ENCODE data around the gene MRPS34.

MRPS34 gene

DNA sequence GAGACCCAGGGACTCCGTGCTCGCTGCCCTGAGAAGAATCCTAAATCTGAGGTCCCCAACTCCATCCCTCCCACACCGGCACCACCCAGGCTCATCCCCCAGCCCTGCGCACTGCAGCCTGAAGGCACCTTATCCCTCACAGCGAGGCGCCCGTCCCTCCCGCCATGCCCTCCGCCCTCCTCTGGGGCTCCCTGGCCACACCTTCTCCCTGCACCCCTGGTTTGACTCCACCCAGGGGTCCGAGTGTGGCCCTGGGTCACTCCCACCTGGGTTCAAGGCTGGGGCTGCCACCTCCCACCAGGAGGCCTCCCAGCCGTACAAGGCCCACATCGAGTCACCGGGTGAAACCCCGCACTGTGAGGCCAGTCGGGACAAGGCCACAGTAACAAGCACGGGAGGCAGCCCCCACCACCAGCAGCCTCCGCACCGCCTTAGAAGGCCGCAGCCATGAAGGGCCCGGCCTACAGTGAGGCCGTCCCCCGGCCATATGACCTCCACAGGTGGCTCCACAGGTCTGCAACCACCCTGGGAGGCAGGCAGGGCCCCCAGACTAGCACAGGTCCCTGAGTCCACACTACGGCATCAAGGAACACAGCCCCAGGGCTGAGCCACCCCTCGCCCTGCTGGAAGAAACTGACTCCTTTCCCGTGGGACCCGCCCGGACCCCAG, 45.4 kb upstream of the MRPS34 start:
- TF ChIP-seq, protein P1, sequence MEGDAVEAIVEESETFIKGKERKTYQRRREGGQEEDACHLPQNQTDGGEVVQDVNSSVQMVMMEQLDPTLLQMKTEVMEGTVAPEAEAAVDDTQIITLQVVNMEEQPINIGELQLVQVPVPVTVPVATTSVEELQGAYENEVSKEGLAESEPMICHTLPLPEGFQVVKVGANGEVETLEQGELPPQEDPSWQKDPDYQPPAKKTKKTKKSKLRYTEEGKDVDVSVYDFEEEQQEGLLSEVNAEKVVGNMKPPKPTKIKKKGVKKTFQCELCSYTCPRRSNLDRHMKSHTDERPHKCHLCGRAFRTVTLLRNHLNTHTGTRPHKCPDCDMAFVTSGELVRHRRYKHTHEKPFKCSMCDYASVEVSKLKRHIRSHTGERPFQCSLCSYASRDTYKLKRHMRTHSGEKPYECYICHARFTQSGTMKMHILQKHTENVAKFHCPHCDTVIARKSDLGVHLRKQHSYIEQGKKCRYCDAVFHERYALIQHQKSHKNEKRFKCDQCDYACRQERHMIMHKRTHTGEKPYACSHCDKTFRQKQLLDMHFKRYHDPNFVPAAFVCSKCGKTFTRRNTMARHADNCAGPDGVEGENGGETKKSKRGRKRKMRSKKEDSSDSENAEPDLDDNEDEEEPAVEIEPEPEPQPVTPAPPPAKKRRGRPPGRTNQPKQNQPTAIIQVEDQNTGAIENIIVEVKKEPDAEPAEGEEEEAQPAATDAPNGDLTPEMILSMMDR (conservative IDR thresholded peaks at IDR 0.05), result no peak
- H3K27ac ChIP-seq, result no peak overlapping the region

DNA sequence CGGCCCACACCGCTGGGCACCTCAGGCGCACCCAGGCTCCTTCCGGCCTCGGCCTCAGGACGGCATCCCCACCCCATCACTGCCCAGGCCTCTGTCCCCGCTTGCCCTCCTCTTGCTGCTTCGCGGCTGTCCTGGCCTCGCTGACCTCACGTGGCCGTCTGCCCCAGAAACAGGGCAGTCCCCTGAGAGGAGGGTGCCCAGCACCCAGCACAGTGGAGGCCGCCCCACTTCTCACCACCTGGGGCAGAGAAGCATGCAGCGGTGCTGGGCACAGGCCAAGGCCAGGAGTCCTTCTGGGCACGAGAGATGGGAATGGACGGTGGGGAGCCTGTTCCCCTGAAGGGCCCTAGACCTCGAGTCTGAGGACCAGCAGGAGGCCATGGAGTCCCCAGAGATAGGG, 44.8 kb upstream of the MRPS34 start:
- TF ChIP-seq, protein P1 (conservative IDR thresholded peaks at IDR 0.05), result no peak
- H3K27ac ChIP-seq, result no peak overlapping the region

DNA sequence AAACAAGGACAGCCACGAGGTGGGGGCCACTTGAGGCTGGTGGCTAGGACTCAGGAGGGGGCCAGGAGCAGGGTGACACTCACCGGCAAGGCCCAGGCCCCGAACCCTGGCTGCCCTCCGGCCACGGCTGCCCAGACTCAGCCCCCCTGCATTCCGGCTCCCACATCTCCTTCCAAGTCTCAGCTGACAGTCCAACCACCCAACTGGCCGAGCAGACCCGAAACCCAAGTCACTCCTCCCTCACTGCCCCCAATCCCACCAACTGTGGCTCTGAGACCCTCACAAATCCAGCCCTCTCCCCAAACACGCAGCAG, 44.3 kb upstream of the MRPS34 start:
- no peak overlapping the region for H3K27ac ChIP-seq
- TF ChIP-seq, protein P1 (conservative IDR thresholded peaks at IDR 0.05), result no peak

DNA sequence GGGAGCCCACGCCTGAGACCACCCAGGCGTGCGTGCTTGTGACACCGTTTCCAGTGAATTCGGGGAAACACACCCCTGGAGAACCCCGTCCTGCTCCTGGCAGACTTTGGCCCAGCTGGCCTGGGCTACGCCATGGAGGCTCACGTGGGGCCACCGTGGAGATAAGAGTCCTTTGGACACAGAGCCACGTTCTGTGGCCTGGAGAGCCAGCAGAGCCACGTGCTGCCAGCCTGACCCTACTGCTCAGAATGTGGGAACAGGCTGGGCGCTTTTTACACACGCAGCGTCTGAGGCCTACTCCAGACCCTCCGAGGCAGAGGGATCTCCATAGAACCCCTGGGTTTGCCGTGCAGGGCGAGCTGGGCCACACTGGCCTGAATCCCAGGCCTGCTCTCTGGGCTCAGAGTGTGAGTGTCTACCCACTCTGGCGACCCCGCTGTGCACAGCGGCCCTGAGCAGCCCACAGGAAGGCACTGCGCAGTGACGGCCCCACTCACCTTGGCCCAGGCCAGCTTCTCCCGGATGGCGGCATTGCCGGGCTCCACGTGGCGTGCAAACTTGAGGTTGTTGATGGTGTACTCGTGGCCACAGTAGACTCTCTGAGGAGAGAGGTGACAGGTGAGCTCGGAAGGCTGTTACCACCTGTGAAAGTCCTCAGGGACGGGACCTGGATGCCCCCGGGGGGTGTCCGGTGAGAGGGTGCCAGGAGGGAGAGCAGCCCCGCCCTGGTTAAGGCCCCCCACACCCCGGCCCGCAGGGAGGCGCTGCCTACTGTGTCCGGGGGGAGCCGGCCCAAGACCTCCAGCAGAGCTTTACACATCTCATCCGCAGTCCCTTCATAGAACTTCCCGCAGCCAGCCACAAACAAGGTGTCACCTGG, 43.7 kb upstream of the MRPS34 start:
- TF ChIP-seq, protein P1 (conservative IDR thresholded peaks at IDR 0.05), result no peak
- no peak overlapping the region for H3K27ac ChIP-seq

DNA sequence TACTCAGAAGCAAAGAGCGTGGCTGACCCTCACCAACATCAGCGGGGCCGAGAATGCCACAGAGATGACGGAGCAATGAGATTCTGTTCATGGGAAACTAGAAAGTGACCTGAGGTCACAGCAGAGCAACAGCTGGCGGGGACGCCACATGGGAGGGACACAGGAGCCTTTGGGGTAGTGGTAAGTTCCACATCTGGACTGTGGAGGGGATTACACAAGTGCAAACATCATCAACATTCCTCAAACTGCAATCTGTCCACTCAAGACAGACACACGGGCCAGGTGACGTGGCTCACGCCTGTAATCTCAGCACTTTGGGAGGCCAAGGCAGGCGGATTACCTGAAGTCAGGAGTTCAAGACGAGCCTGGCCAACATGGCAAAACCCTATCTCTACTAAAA, 42.5 kb upstream of the MRPS34 start:
- TF ChIP-seq, protein P1 (conservative IDR thresholded peaks at IDR 0.05), result no peak
- H3K27ac ChIP-seq, result no peak overlapping the region

DNA sequence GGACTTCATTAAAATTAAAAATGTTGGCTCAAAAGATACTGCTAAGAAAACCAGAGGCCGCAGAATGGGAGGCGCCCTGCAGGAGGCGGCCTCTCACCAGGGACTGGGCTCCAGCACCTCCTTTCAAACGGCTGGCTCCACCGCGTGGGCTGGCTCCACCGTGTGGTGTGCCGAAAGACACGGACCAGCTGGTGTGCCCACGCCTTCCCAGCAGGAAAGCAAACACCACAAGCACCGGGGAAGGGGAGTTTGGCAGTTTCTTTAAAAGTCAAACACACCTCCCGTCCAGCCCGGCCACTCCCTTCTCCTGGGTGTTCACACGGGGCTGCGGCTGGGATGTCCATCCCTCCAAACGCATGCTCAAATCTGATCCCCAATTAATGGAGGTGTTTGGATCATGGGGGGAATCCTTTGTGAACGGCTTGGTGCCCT, 39.8 kb upstream of the MRPS34 start:
- TF ChIP-seq, protein P1 (conservative IDR thresholded peaks at IDR 0.05), result peak; percentile 76
- H3K27ac ChIP-seq, result peak overlapping the region; percentile 37

DNA sequence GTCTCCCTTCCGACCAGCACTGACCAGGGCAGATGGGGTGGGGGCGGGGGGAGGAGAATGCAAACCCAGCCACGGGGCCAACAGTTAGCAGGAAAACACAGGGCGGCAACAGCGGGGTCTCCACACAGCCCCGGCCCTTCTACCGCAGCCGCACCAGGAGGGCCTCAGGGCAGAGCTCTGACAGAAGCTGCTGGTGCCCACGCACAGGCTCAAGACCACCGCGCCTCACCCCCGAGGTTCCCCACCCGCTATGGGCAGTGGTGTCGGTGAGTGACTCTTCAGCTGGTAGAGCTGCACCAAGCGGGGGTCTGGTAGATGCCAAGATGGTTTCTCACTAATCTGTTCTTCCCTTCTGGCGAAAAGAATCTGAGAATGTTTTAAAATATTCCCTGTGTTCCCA, 37.6 kb upstream of the MRPS34 start:
- TF ChIP-seq, protein P1 (conservative IDR thresholded peaks at IDR 0.05), result no peak
- H3K27ac ChIP-seq, result no peak overlapping the region

Measured in VCaP (cell line).